Glutamatergic neuron (in vitro differentiated cells): ENCODE results near the gene PAXIP1. TPM values are rescaled to one million over a fixed set of nuclear protein-coding genes. Genes with fewer than 3 reads are reported as not detected.
"Not testable (repeated sequence)": the region's sequence is repeated elsewhere in the genome, so short reads cannot be mapped to it uniquely, and the experiment has no call there.

Experiments used
- DNase-seq: peaks from one replicate; pipeline ENCODE4 v3.0.0; 2022
- H3K27ac Mint-ChIP-seq: one replicate; pipeline ENCODE4 v1.8.0; 2020; ENCODE audit warnings: mild to moderate bottlenecking, mixed read lengths, inconsistent platforms; ENCODE audit not compliant: unreplicated experiment
- H3K27me3 Mint-ChIP-seq: one replicate; pipeline ENCODE4 v1.8.0; 2020; ENCODE audit warnings: mild to moderate bottlenecking, moderate library complexity, mixed read lengths, inconsistent platforms; ENCODE audit not compliant: unreplicated experiment
- H3K36me3 Mint-ChIP-seq: one replicate; pipeline ENCODE4 v1.8.0; 2020; ENCODE audit warnings: mild to moderate bottlenecking, mixed read lengths, inconsistent platforms; ENCODE audit not compliant: unreplicated experiment
- H3K4me1 Mint-ChIP-seq: one replicate; pipeline ENCODE4 v1.8.0; 2020; ENCODE audit warnings: mild to moderate bottlenecking, low read depth, mixed read lengths, inconsistent platforms; ENCODE audit not compliant: unreplicated experiment
- H3K4me3 Mint-ChIP-seq: one replicate; pipeline ENCODE4 v1.8.0; 2020; ENCODE audit warnings: mild to moderate bottlenecking, mixed read lengths, inconsistent platforms; ENCODE audit not compliant: unreplicated experiment
- H3K9me3 Mint-ChIP-seq: one replicate; pipeline ENCODE4 v1.8.0; 2020; ENCODE audit warnings: mild to moderate bottlenecking, moderate library complexity, mixed read lengths, inconsistent platforms; ENCODE audit not compliant: unreplicated experiment
- CTCF ChIP-seq: fragments of 200-600 bp; sonication (generic); IDR thresholded peaks from one replicate; pipeline ENCODE4 v1.5.0; 2021; ENCODE audit not compliant: partially characterized antibody, unreplicated experiment
- total RNA-seq: library from RNA; stranded (reverse); fragmentation: NEBNext Ultra II Directional; extraction: Animal tissue kit (Norgen Biotek cat#: 25700); gene quantifications from one replicate; pipeline ENCODE4 v1.2.1, GENCODE V29; 2021; ENCODE audit not compliant: unreplicated experiment

PAXIP1 gene
- total RNA-seq, 1 donor from 2014 or later: 13.8 TPM

- Mint-ChIP-seq H3K27me3 (peaks cover 2% of the 10 kb centered on the region), H3K4me3 (no peak overlapping the region), H3K9me3 (peaks cover 2% of the 10 kb centered on the region), H3K27ac (no peak overlapping the region), H3K36me3 (peaks cover 24% of the 10 kb centered on the region), H3K4me1 (no peaks in the 10 kb centered on the region)
- TF ChIP-seq CTCF: no peak
- no peak for DNase-seq
These were observed 71.0 kb downstream of the PAXIP1 start for GRCh38 chr7:154931906-154932305.

DNA sequence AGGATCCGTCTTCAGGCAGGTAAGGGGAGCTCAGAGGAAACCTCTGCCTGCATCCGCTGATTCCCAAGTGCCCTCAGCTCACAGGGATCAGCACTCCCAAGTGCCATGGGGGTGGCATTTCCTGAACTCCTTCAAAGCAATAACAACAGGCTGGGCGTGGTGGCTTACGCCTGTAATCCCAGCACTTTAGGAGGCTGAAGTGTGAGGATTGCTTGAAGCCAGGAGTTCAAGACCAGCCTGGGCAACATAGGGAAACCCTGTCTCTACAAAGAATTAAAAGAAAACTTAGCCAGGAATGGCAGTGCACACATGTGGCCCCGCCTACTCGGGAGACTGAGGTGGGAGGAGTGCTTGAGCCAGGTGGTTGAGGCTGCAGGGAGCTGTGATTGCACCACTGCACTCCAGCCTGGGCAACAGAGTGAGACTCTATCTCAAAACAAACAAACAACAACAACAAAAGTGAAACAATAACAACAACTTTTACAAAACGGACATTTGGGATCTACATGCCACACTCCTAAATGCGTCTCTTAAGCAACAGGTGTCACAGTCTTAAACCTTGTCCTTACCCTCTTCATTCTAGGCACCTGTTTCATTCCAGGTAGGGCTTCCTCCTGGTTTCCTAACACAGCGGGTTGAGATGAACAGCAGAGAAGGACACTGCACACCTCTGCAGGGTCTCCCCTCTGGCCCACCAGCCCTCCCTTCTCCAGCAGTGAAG, 73.8 kb downstream of the PAXIP1 start:
- Mint-ChIP-seq H3K9me3 (no peaks in the 10 kb centered on the region), H3K36me3 (peaks cover 8% of the 10 kb centered on the region), H3K4me1 (no peaks in the 10 kb centered on the region), H3K27ac (no peak overlapping the region), H3K27me3 (no peaks in the 10 kb centered on the region), H3K4me3 (no peak overlapping the region)
- no peak for DNase-seq
- TF ChIP-seq CTCF: no peak

DNA sequence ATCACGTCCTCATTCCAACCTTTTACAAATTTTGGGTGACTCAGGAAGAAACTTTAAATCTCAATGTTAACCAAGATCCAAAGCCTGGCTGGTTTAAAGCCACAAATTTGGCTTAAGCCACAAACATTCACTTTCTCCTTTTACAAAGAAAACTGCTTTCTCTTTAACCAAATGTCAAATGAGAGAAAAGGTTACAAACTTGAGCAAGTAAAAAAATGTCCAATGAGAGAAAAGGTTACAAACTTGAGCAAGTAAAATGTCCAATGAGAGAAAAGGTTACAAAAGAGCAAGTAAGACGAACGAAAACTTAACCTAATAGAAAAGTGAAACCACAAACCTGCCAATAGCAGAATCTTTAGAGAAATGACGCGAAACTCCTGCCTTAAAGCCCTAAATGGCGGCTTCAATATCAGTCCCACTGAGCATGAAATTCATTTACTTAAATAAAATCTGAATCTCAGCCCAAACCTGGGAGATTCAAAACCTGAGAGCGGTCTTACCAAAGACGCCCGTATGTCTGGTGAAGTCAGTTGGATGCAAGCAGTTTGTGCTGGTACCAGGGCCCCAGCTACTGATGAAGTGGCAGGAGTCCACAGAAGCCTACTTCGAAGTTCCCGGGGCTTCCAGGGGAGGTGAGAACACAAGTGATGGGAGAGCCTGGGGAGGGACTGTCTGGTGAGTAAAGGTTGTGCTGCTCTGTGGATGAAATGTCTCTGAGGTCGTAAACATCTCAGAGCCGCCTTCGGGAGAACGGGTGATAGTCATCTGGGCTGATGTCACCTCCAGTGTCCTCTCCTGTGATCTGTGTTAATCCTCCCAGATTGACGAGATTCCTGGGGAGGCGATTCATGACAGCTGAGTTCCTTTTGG, 74.6 kb downstream of the PAXIP1 start:
- H3K27me3 Mint-ChIP-seq: no peaks in the 10 kb centered on the region
- peaks cover 2% of the 10 kb centered on the region for H3K36me3 Mint-ChIP-seq
- no peak for TF ChIP-seq CTCF
- H3K4me1 Mint-ChIP-seq: no peaks in the 10 kb centered on the region
- no peaks in the 10 kb centered on the region for H3K9me3 Mint-ChIP-seq
- DNase-seq: no peak
- H3K4me3 Mint-ChIP-seq: no peak overlapping the region
- no peak overlapping the region for H3K27ac Mint-ChIP-seq

GRCh38 chr7:154927624-154928125, 75.2 kb downstream of the PAXIP1 start:
- Mint-ChIP-seq H3K4me1 (no peaks in the 10 kb centered on the region), H3K27me3 (no peaks in the 10 kb centered on the region), H3K36me3 (no peaks in the 10 kb centered on the region), H3K4me3 (no peak overlapping the region), H3K9me3 (no peaks in the 10 kb centered on the region), H3K27ac (no peak overlapping the region)
- DNase-seq: peak; percentile 66
- TF ChIP-seq CTCF: peak; percentile 56

DNA sequence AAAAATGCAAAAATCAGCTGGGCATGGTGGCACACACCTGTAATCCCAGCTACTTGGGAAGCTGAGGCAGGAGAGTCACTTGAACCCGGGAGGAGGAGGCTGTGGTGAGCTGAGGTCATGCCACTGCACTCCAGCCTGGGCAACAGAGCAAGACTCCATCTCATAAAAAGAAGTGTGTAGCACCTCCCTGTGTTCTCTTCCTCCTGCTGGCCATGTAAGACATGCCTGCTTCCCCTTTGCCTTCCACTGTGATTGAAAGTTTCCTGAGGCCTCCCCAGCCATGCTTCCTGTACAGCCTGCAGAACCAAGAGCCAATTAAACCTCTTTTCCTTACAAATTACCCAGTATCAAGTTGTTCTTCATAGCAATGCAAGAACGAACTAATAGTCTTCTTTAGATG, 80.5 kb downstream of the PAXIP1 start:
- not testable (repeated sequence) for H3K27ac Mint-ChIP-seq, H3K9me3 Mint-ChIP-seq, H3K36me3 Mint-ChIP-seq

More for the DNA sequence above, 80.5 kb downstream of the PAXIP1 start:
- not testable (repeated sequence) for DNase-seq, H3K27me3 Mint-ChIP-seq, H3K4me1 Mint-ChIP-seq, H3K4me3 Mint-ChIP-seq
